Measurements from ENCODE around the gene TMUB1. TPM values are rescaled to one million over a fixed set of nuclear protein-coding genes. Genes with fewer than 3 reads are reported as not detected.

Gene TMUB1
- total RNA-seq, 1 donor from 2014 or later = 45.7 TPM

- H3K27me3 Mint-ChIP-seq (ENCODE audit: unreplicated experiment) = peaks cover 5% of the 10 kb centered on the region
- no peak for DNase-seq
- H3K27ac Mint-ChIP-seq (ENCODE audit: unreplicated experiment) = no peak overlapping the region
- H3K4me1 Mint-ChIP-seq (ENCODE audit: low read depth, unreplicated experiment) = peaks cover 14% of the 10 kb centered on the region
- no peak for TF ChIP-seq CTCF (IDR thresholded peaks at IDR 0.05; ENCODE audit: partially characterized antibody, unreplicated experiment)
- no peaks in the 10 kb centered on the region for H3K36me3 Mint-ChIP-seq (ENCODE audit: unreplicated experiment)
- no peak overlapping the region for H3K4me3 Mint-ChIP-seq (ENCODE audit: unreplicated experiment)
- peaks cover 4% of the 10 kb centered on the region for H3K9me3 Mint-ChIP-seq (ENCODE audit: unreplicated experiment)
These were observed 8.3 kb downstream of the TMUB1 start for GRCh38 chr7:151074817-151075661.

GRCh38 chr7:151073990-151074389 is 9.3 kb downstream of the TMUB1 start:
- H3K4me3 Mint-ChIP-seq (ENCODE audit: unreplicated experiment) = no peak overlapping the region
- DNase-seq = no peak
- peaks cover 7% of the 10 kb centered on the region for H3K27me3 Mint-ChIP-seq (ENCODE audit: unreplicated experiment)
- H3K27ac Mint-ChIP-seq (ENCODE audit: unreplicated experiment) = no peak overlapping the region
- no peak for TF ChIP-seq CTCF (IDR thresholded peaks at IDR 0.05; ENCODE audit: partially characterized antibody, unreplicated experiment)
- H3K4me1 Mint-ChIP-seq (ENCODE audit: low read depth, unreplicated experiment) = peaks cover 10% of the 10 kb centered on the region
- H3K36me3 Mint-ChIP-seq (ENCODE audit: unreplicated experiment) = peaks cover 4% of the 10 kb centered on the region
- peaks cover 4% of the 10 kb centered on the region for H3K9me3 Mint-ChIP-seq (ENCODE audit: unreplicated experiment)

- Mint-ChIP-seq H3K4me3 (ENCODE audit: unreplicated experiment) (no peak overlapping the region), H3K27ac (ENCODE audit: unreplicated experiment) (no peak overlapping the region), H3K9me3 (ENCODE audit: unreplicated experiment) (peaks cover 4% of the 10 kb centered on the region), H3K4me1 (ENCODE audit: low read depth, unreplicated experiment) (peaks cover 3% of the 10 kb centered on the region), H3K36me3 (ENCODE audit: unreplicated experiment) (peaks cover 4% of the 10 kb centered on the region), H3K27me3 (ENCODE audit: unreplicated experiment) (peaks cover 2% of the 10 kb centered on the region)
- DNase-seq = no peak
- TF ChIP-seq CTCF (IDR thresholded peaks at IDR 0.05; ENCODE audit: partially characterized antibody, unreplicated experiment) = no peak
These were observed 12.0 kb downstream of the TMUB1 start for GRCh38 chr7:151071032-151071866.

GRCh38 chr7:151070574-151070960 is 12.7 kb downstream of the TMUB1 start:
- Mint-ChIP-seq H3K27me3 (ENCODE audit: unreplicated experiment) (peaks cover 2% of the 10 kb centered on the region), H3K36me3 (ENCODE audit: unreplicated experiment) (peaks cover 4% of the 10 kb centered on the region), H3K27ac (ENCODE audit: unreplicated experiment) (no peak overlapping the region), H3K4me1 (ENCODE audit: low read depth, unreplicated experiment) (no peaks in the 10 kb centered on the region), H3K4me3 (ENCODE audit: unreplicated experiment) (no peak overlapping the region), H3K9me3 (ENCODE audit: unreplicated experiment) (peaks cover 4% of the 10 kb centered on the region)
- TF ChIP-seq CTCF (IDR thresholded peaks at IDR 0.05; ENCODE audit: partially characterized antibody, unreplicated experiment) = no peak
- no peak for DNase-seq
